Left hindlimb (tissue), 1 donor: Measurements from ENCODE around the gene SAYSD1.

Experiments used
- DNase-seq: peaks from one replicate; pipeline ENCODE4 v3.0.0-alpha.2; 2018

Gene SAYSD1

GRCh38 chr6:39078695-39079094 is 36.3 kb downstream of the SAYSD1 start:
- no peak for DNase-seq

- no peak for DNase-seq
Measured at GRCh38 chr6:39077882-39078594, 36.9 kb downstream of the SAYSD1 start.

- DNase-seq = no peak
Measured at GRCh38 chr6:39076623-39077535, 38.1 kb downstream of the SAYSD1 start.

GRCh38 chr6:39075807-39076622 is 39.0 kb downstream of the SAYSD1 start:
- no peak for DNase-seq

GRCh38 chr6:39075010-39075686 is 39.8 kb downstream of the SAYSD1 start:
- no peak for DNase-seq

- no peak for DNase-seq
Measured at GRCh38 chr6:39074486-39074885, 40.5 kb downstream of the SAYSD1 start.

GRCh38 chr6:39073471-39074355 is 41.3 kb downstream of the SAYSD1 start:
- DNase-seq = no peak

- no peak for DNase-seq
Measured at GRCh38 chr6:39072830-39073229, 42.2 kb downstream of the SAYSD1 start.

- no peak for DNase-seq
Measured at GRCh38 chr6:39068391-39068790, 46.6 kb downstream of the SAYSD1 start.

- no peak for DNase-seq
Measured at GRCh38 chr6:39065561-39065960, 49.4 kb downstream of the SAYSD1 start.

- DNase-seq = no peak
Measured at GRCh38 chr6:39063526-39063925, 51.5 kb downstream of the SAYSD1 start.

GRCh38 chr6:39062014-39062740 is 52.8 kb downstream of the SAYSD1 start:
- DNase-seq = no peak

GRCh38 chr6:39061588-39061987 is 53.4 kb downstream of the SAYSD1 start:
- no peak for DNase-seq

- DNase-seq = no peak
Measured at GRCh38 chr6:39061182-39061581, 53.8 kb downstream of the SAYSD1 start.

- DNase-seq = no peak
Measured at GRCh38 chr6:39060467-39061160, 54.4 kb downstream of the SAYSD1 start.

GRCh38 chr6:39059496-39060310 is 55.3 kb downstream of the SAYSD1 start:
- DNase-seq = no peak

- DNase-seq = no peak
Measured at GRCh38 chr6:39058471-39059147, 56.4 kb downstream of the SAYSD1 start.
